ENCODE data around the gene SLC25A5.

- TF ChIP-seq POLR2A (IDR thresholded peaks at IDR 0.05) (no peak), CTCF (IDR thresholded peaks at IDR 0.05) (no peak)
These were observed 49.1 kb upstream of the SLC25A5 start for GRCh38 chrX:119419146-119419545.
